GM03348 (cell line): ENCODE measurements around the gene IL2RA.
A peak's percentile ranks its signal among the peaks of the same experiment; 100 is the strongest.
"Not testable (repeated sequence)": the region's sequence is repeated elsewhere in the genome, so short reads cannot be mapped to it uniquely, and the experiment has no call there.

ENCODE experiments used
- DNase-seq: peaks from one replicate; pipeline ENCODE4 v3.0.0; 2012; ENCODE audit warnings: low spot score

Gene IL2RA

DNA sequence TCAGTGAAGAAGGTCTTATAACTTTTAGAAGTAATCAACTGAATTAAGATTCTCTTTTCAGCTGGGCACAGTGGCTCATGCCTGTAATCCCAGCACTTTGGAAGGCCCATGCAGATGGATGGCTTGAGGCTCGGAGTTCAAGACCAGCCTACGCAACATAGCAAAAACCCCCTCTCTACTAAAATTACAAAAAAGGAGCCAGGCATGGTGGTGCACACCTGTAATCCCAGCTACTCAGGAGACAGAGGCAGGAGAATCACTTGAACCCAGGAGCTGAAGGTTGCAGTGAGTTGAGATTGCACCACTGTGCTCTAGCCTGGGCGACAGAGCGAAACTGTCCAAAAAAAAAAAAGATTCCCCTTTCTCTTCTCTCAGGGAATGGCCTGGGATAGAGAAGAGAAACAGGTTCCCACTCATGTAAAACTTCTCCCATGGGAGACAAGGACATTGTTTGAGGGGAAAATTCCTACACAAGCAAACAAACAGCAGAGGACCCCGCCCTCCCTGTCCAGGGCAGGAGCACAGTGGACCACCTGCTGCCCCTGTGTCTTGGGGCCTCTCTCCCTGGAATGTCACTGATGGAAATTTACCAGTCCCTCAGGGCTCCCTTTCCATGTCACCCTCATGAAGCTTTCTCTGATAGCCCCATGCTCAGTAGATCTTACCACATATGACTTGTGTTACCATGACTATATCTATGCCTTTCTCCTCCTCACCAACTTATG lies 5.6 kb downstream of the IL2RA start:
- no peak for DNase-seq

GRCh38 chr10:6055929-6056328 lies 6.2 kb downstream of the IL2RA start:
- DNase-seq = no peak

DNA sequence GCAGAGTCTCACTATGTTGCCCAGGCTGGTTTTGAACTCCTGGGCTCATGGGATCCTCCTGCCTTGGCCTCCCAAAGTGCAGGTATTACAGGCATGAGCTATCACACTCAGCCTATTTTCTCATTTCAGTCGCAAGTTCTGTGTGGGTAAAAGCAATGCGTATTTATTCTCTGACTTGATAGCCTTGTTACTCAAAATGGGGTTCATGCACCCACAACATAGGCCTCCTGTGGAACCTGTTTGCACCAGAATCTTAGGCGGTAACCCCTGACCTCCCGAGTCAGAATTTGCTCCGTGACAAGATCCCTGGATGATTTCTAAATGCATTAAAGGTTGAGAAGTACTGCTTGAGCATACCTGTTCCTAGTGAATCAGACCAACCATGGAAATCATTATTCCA lies 7.3 kb downstream of the IL2RA start:
- DNase-seq = no peak

DNA sequence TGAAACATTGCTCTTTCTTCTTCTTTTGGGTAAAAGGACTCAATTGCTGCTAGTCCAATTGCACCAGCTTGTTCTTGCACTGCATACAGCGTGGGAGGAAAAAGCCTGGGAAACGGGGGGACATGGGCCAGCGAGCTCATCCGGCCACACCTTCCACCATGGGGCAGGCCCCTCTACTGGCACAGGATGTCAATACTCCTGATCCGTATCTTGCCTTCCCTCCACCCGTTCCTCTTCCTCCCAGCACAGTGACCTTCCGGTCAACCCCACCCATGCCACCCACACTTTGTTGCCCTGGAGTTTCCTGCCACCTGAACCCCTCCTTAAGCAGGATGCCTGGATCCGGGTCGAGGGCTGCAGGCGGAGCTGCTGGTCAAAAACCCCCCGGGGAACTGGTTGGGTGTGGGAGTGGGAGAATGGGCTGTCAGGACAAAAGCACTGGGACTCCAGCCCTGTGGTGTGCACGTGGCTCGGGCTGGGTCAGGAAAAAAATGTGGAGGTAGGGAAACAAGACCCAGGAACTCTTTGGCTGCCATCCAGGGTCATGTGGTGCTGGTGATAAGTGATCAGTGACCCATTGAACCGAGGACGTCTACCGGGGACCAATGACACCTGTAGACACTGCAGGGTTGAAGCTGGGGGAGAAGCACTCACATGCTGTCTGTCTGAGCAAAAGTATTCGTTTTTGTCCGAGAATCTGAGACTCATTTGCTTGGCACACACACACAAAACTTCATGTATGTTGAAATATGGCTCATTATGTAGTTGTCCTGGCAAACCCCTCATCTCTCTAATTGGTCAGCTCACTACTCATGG lies 8.1 kb downstream of the IL2RA start:
- DNase-seq = no peak

GRCh38 chr10:6053303-6053702 lies 8.9 kb downstream of the IL2RA start:
- DNase-seq = no peak

- DNase-seq = no peak
Observed at GRCh38 chr10:6052247-6053221, 9.6 kb downstream of the IL2RA start.

GRCh38 chr10:6050801-6051445 lies 11.2 kb downstream of the IL2RA start:
- peak; percentile 60 for DNase-seq

DNA sequence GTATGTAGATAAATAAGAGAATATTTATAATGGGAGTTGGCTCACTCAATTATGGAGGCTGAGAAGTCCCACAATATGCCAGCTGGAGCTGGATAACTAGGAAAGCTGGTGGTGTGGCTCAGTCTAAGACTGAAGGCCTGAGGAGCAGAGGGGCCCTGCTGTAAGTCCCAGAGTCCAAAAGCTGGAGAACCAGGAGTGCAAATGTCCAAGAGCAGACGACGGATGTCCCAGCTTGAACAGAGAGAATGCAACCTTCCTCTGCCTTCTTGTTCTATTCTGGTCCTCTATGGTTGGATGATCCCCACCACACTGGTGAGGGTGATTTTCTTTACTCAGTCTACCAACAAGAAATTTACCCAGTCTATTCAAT lies 13.2 kb downstream of the IL2RA start:
- DNase-seq = no peak

DNA sequence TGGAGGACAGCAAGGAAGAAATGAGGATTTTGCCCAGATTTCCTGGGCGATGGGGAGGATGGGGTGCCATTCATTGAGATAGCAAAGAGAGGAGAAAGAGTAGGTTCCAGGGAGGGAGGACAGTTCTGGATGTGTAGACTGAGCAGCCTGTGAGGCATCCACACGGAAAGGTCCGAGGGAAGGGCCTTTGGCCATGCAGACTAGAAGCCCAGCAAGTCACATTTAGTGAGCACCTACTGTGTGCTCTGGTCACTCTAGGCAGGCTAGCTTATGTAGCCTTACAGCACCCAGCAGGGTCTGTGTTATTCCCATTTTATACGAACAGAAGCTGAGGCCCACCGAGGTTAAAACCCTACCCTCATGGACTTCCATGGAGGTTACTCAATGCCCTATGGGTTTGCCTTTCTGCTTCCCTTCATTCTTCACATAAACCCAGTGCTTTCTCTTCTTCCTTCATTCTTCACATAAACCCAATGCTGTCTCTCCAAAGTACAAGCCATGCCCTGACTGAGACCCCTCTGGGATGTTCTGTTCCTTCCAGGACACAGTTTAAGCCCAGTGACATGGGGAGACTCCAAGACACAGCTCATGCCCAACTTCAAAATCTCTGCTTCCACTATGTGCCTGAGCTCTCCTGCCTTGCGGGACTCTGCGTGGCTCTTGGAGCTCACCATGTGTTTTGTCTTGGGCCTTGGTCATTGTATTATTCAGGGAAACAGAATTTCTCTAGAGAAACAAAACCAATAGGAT lies 13.7 kb downstream of the IL2RA start:
- DNase-seq = no peak

GRCh38 chr10:6047847-6048246 lies 14.3 kb downstream of the IL2RA start:
- no peak for DNase-seq

- DNase-seq = no peak
Observed at GRCh38 chr10:6046773-6047611, 15.2 kb downstream of the IL2RA start.

DNA sequence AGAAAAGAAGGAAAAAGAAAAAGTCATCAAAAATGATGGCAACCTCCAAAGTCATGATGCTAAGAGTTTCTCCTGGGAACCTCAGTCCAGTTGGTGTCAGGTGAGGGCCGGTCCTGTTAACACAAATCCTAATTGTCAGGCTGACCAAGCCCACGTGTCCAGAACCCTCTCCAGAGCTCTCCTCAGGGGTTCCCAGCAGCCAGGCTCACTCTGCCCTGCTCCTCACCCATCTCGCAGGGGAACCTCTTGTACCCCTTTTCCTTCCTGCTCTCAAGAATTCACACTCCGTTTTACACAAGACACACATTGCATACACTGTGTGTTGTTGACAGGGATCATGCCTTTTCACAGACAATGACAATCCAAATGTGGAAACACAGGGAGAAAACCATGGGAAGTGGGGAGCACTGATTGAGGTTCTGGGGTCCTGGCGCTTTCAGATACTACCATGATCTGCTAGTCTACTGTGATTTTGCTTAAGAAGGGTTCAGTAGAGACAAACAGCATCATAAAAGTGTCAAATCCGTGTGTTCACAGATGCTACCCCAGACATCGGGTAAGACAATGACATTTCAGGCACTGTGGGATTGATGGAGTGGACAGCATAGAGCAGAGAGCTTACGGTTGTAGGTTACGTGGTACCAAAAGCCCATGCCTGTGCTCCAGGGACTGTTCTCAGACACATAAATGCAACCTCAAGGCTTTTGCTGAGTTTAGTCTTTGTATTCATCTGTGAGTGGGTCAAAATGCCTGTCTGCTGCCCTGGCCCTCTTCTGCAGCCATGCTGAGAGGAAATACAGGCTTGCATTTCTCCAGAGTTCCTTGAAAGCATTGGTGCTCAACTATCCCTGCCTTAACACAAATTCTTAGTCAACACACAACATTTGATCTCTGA lies 16.0 kb downstream of the IL2RA start:
- DNase-seq = no peak

- no peak for DNase-seq
Observed at GRCh38 chr10:6045314-6045848, 16.8 kb downstream of the IL2RA start.

DNA sequence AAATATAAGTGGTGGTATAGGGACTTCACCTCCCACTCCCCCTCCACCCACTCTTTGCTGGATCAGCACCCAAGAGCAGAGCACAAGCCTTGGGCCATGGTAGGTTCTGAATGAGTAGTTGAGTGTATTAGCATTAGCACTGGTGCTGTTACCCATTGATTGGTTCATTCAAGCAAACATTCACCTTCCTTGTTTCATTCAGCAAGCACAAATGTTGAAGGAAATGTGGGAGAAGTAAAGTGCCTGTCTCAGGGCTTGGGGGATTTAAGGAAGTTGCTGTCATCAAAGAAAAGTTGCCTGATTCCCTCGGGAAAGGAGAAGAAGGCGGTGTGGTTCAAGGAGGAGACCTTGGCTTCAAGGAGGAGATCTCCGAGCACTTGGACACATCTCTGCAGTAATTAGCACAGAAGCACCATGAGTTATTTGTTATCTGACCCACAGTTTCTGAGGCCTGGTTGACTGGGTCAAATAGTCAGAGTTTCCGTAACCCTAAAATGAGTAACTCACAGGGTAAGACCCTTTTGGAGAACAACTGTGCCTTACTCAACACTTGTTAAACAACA lies 17.3 kb downstream of the IL2RA start:
- DNase-seq = no peak

GRCh38 chr10:6044060-6044459 lies 18.1 kb downstream of the IL2RA start:
- no peak for DNase-seq

- not testable (repeated sequence) for DNase-seq
Observed at GRCh38 chr10:6043377-6043776, 18.8 kb downstream of the IL2RA start.

DNA sequence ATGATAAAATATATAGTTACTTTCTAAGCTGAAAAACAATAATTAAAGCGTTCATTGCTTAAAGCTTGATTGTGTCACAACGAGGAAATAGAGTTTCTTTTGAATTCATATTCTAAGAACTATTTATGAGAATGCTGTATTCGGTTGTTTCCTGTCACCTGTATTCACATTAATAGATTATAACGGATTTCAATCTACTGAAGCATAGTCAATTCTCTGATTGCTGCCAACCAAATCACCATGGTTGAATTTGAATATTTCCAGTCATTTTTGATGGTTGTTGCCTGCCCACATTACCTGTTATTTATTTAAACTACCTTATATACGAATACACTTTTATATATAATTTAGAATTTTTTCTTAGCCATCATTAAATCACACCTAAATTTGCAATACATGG lies 22.0 kb downstream of the IL2RA start:
- no peak for DNase-seq

- DNase-seq = no peak
Observed at GRCh38 chr10:6039711-6040110, 22.5 kb downstream of the IL2RA start.
